GM12872 (cell line): ENCODE results near the gene HYPK.

Experiments
- CTCF ChIP-seq: IDR thresholded peaks from 3 replicates; pipeline ENCODE4 v1.5.1; 2011; ENCODE audit warnings: low read depth, mild to moderate bottlenecking, low read length, moderate library complexity; ENCODE audit not compliant: insufficient read depth

The HYPK gene

GRCh38 chr15:43791993-43792760, 8.2 kb upstream of the HYPK start, which contains the start of gene SERF2:
TSS of gene SERF2 (plus strand) at chr15:43792320. CDS start at chr15:43792377, 57 bp downstream.
- no peak for TF ChIP-seq CTCF

GRCh38 chr15:43792761-43793476, 7.5 kb upstream of the HYPK start:
- TF ChIP-seq CTCF, result no peak

- TF ChIP-seq CTCF, result no peak
Measured at GRCh38 chr15:43793647-43794046, 6.8 kb upstream of the HYPK start.

- TF ChIP-seq CTCF, result no peak
Measured at GRCh38 chr15:43794269-43795037, 5.9 kb upstream of the HYPK start.

GRCh38 chr15:43795197-43795596, 5.2 kb upstream of the HYPK start:
- TF ChIP-seq CTCF, result no peak

- TF ChIP-seq CTCF, result no peak
Measured at GRCh38 chr15:43795997-43796396, 4.4 kb upstream of the HYPK start.

GRCh38 chr15:43796566-43796965, 3.8 kb upstream of the HYPK start:
- TF ChIP-seq CTCF, result no peak
